PC-9 (cell line): ENCODE results near the gene PGF.

Experiments used
- CTCF ChIP-seq: fragments of 200-600 bp; sonication (generic); conservative IDR thresholded peaks from 2 replicates; pipeline ENCODE4 v1.6.1; 2017; ENCODE audit warnings: mixed run types, antibody characterized with exemption, mild to moderate bottlenecking, moderate library complexity
- EZH2 ChIP-seq: fragments of 200-600 bp; sonication (generic); IDR thresholded peaks from 2 replicates; pipeline ENCODE4 v1.8.0; 2017; ENCODE audit warnings: antibody characterized with exemption, low read depth

GRCh38 chr14:74898694-74899093, 56.7 kb downstream of the PGF start:
- TF ChIP-seq CTCF (no peak), EZH2 (no peak)
